CD4-positive, alpha-beta T cell (primary cell): ENCODE results near the gene RBFOX1. TPM values are rescaled to one million over a fixed set of nuclear protein-coding genes. Genes with fewer than 3 reads are reported as not detected.

ENCODE experiments used
- ATAC-seq: fragments of 200-7000 bp; cut with Tn5 transposase; one replicate; pipeline ENCODE4 v1.10.0; 2022; ENCODE audit warnings: mild to moderate bottlenecking; ENCODE audit not compliant: poor library complexity
- CTCF ChIA-PET: fragments of 350-600 bp; sonication (Branson Sonifier 250); formaldehyde crosslinking; loops from one replicate; lab custom pipeline; 2021; ENCODE audit warnings: antibody characterized with exemption, inconsistent platforms; lab: Charles Lee
- POLR2A ChIA-PET: fragments of 350-600 bp; sonication (Branson Sonifier 250); formaldehyde crosslinking; loops from one replicate; lab custom pipeline; 2021; ENCODE audit warnings: antibody characterized with exemption, inconsistent platforms; lab: Charles Lee
- DNase-seq, 14 experiments: peaks; one replicate each; pipeline ENCODE4 v3.0.0-alpha.2; 2013 to 2020; ENCODE audit warnings: mixed read lengths in 2 of 14
- H3K27ac ChIP-seq, 2 donors: one replicate each; pipeline versions ENCODE4 v1.5.1 to v1.7.0; 2013; ENCODE audit warnings: low read length in 2 of 2, low read depth in 1 of 2, mild to moderate bottlenecking in 1 of 2
- H3K27me3 ChIP-seq, 2 experiments: 1 replicate in 1 of 2; 2 replicates in 1 of 2; pipeline versions ENCODE4 v1.6.1 to v1.7.0; 2013; ENCODE audit warnings: low read length in 2 of 2, control low read depth in 1 of 2, mild to moderate bottlenecking in 1 of 2, moderate library complexity in 1 of 2; ENCODE audit not compliant: insufficient read depth in 2 of 2, control insufficient read depth in 1 of 2
- H3K36me3 ChIP-seq: one replicate; pipeline ENCODE4 v1.6.1; 2013; ENCODE audit warnings: low read length, control low read depth; ENCODE audit not compliant: insufficient read depth
- H3K4me1 ChIP-seq: one replicate; pipeline ENCODE4 v1.6.1; 2013; ENCODE audit warnings: low read length, control low read depth; ENCODE audit not compliant: insufficient read depth
- H3K4me3 ChIP-seq: one replicate; pipeline ENCODE4 v1.5.1; 2013; ENCODE audit warnings: mild to moderate bottlenecking, low read length, moderate library complexity
- H3K9me3 ChIP-seq, 2 experiments: 1 replicate in 1 of 2; 2 replicates in 1 of 2; pipeline versions ENCODE4 v1.6.1 to v1.7.0; 2013; ENCODE audit warnings: low read length in 2 of 2, mild to moderate bottlenecking in 2 of 2, control low read depth in 1 of 2, moderate library complexity in 1 of 2; ENCODE audit not compliant: control insufficient read depth in 1 of 2, insufficient read depth in 1 of 2
- H3K27ac Mint-ChIP-seq: one replicate; pipeline ENCODE4 v1.8.0; 2020; ENCODE audit warnings: mixed read lengths
- H3K27me3 Mint-ChIP-seq: one replicate; pipeline ENCODE4 v1.8.0; 2021; ENCODE audit warnings: mixed read lengths
- H3K36me3 Mint-ChIP-seq: one replicate; pipeline ENCODE4 v1.8.0; 2021; ENCODE audit warnings: low read depth, mixed read lengths
- H3K4me1 Mint-ChIP-seq: one replicate; pipeline ENCODE4 v1.8.0; 2021; ENCODE audit warnings: low read depth, mixed read lengths
- H3K4me3 Mint-ChIP-seq: one replicate; pipeline ENCODE4 v1.8.0; 2020; ENCODE audit warnings: mild to moderate bottlenecking, mixed read lengths
- H3K9me3 Mint-ChIP-seq: one replicate; pipeline ENCODE4 v1.8.0; 2020; ENCODE audit warnings: mixed read lengths
- CTCF ChIP-seq: fragments of 200-600 bp; IDR thresholded peaks from one replicate; pipeline ENCODE4 v1.8.0; 2022; ENCODE audit warnings: antibody characterized with exemption, mild to moderate bottlenecking
- intact Hi-C, 2 experiments: fragments of 100-400 bp; cut with DNase I in 1 of 2; cut with micrococcal nuclease in 1 of 2; formaldehyde crosslinking; loops; one replicate each; pipeline versions ENCODE4 v1.15.1 to v1.9.0; 2023 to 2025; cut with DNase I, micrococcal nuclease
- total RNA-seq, 174 experiments: library from RNA in 2 of 174; stranded (reverse) in 2 of 174; gene quantifications; one replicate each; pipeline ENCODE4 v1.2.3 and lab custom pipeline; 2021 to 2026

RBFOX1 gene
- total RNA-seq, 2 experiments from 2014 or later = not detected

- Mint-ChIP-seq H3K9me3 (peaks cover 19% of the 10 kb centered on the region), H3K27me3 (no peaks in the 10 kb centered on the region), H3K36me3 (no peaks in the 10 kb centered on the region), H3K27ac (no peak overlapping the region), H3K4me1 (no peaks in the 10 kb centered on the region), H3K4me3 (no peak overlapping the region)
- CTCF ChIA-PET = interaction anchor here (0.8 kb wide), 1 partner anchor 12 kb away, joined by 3 read pairs; no protein-coding TSS in a partner anchor
- H3K27me3 ChIP-seq = no peaks in the 10 kb centered on the region
- intact Hi-C loops = no loop called here
- no peak overlapping the region for H3K4me3 ChIP-seq
- H3K9me3 ChIP-seq = peaks cover 0 to 25% of the 10 kb centered on the region in 2 experiments
- no peak overlapping the region for H3K27ac ChIP-seq
- no peak for DNase-seq
- POLR2A ChIA-PET = no interaction called here
- no peak for TF ChIP-seq CTCF
- H3K36me3 ChIP-seq = no peaks in the 10 kb centered on the region
- no peaks in the 10 kb centered on the region for H3K4me1 ChIP-seq
- ATAC-seq = no peak
Observed at GRCh38 chr16:7456211-7456610, 123.6 kb downstream of the RBFOX1 start.

GRCh38 chr16:7458144-7458543 lies 125.5 kb downstream of the RBFOX1 start:
- H3K4me1 Mint-ChIP-seq = no peaks in the 10 kb centered on the region
- H3K27ac Mint-ChIP-seq = no peak overlapping the region
- H3K36me3 Mint-ChIP-seq = no peaks in the 10 kb centered on the region
- TF ChIP-seq CTCF = no peak
- DNase-seq (no peak), ATAC-seq (no peak)
- intact Hi-C loops = no loop called here
- no peaks in the 10 kb centered on the region for H3K27me3 Mint-ChIP-seq
- H3K9me3 Mint-ChIP-seq = peaks cover 15% of the 10 kb centered on the region
- ChIA-PET CTCF (no interaction called here), POLR2A (no interaction called here)
- H3K4me1 ChIP-seq = no peaks in the 10 kb centered on the region
- no peaks in the 10 kb centered on the region for H3K36me3 ChIP-seq
- H3K27ac ChIP-seq = no peak overlapping the region
- H3K4me3 Mint-ChIP-seq = no peak overlapping the region
- H3K9me3 ChIP-seq = peaks cover 0 to 25% of the 10 kb centered on the region in 2 experiments
- no peak overlapping the region for H3K4me3 ChIP-seq
- no peaks in the 10 kb centered on the region for H3K27me3 ChIP-seq

GRCh38 chr16:7470344-7470743 lies 137.7 kb downstream of the RBFOX1 start:
- ATAC-seq = no peak
- CTCF ChIA-PET = no interaction called here

More at GRCh38 chr16:7470344-7470743, 137.7 kb downstream of the RBFOX1 start:
- Mint-ChIP-seq H3K27me3 (no peaks in the 10 kb centered on the region), H3K36me3 (no peaks in the 10 kb centered on the region), H3K9me3 (peaks cover 12% of the 10 kb centered on the region), H3K27ac (no peak overlapping the region), H3K4me1 (no peaks in the 10 kb centered on the region), H3K4me3 (no peak overlapping the region)
- no peak for DNase-seq
- Histone ChIP-seq H3K4me1 (no peaks in the 10 kb centered on the region), H3K36me3 (no peaks in the 10 kb centered on the region), H3K27me3 (no peaks in the 10 kb centered on the region), H3K27ac (no peak overlapping the region), H3K9me3 (peaks cover 0 to 16% of the 10 kb centered on the region in 2 experiments), H3K4me3 (no peak overlapping the region)
- POLR2A ChIA-PET = no interaction called here
- intact Hi-C loops = no loop called here
- TF ChIP-seq CTCF = no peak
